ENCODE results near the gene TMEM131.

TMEM131 gene

DNA sequence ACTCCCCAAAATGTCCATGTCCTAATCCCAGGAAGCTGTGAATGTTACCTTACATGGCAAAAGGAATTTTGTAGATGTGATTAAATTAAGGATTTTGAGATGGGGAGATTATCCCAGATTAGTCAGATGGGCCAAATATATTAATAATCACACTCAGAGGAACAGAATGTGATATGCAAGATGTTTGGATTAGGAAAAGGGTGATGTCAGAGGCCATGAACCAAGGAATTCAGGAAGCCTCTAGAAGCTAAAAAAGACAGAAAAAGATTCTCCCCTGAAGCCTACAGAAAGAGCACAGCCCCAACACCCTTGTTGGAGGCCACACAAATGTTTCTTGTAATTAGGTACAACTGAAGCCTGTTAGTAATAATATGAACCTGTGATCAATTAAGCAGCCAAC lies 13.1 kb downstream of the TMEM131 start:
- H3K4me1 ChIP-seq (ENCODE audit: control insufficient read depth in 1 of 2, insufficient read depth in 2 of 2, low read length in 2 of 2): peaks cover 3 to 9% of the 10 kb centered on the region in 2 experiments
- H3K4me2 ChIP-seq (ENCODE audit: low read length): no peak overlapping the region
- no peak overlapping the region for H4K12ac ChIP-seq (ENCODE audit: low read depth, low read length)
- no peak overlapping the region for H3K4me3 ChIP-seq (ENCODE audit: low read depth, low read length)
- H3K79me1 ChIP-seq (ENCODE audit: low read length): no peaks in the 10 kb centered on the region
- H3K27ac ChIP-seq (ENCODE audit: low read depth, low read length): no peak overlapping the region
- no peak overlapping the region for H2BK12ac ChIP-seq (ENCODE audit: low read length)
- no peak overlapping the region for H3K9ac ChIP-seq (ENCODE audit: low read length)
- H4K91ac ChIP-seq (ENCODE audit: low read depth, low read length): no peak overlapping the region
- DNase-seq: no peak
- no peaks in the 10 kb centered on the region for H3K79me2 ChIP-seq (ENCODE audit: control insufficient read depth, insufficient read depth, low read length, poor library complexity)
- no peak overlapping the region for H3K18ac ChIP-seq (ENCODE audit: low read length)
- H2AFZ ChIP-seq (ENCODE audit: insufficient read depth, low read length, poor library complexity): no peak overlapping the region
- no peak overlapping the region for H3K23ac ChIP-seq (ENCODE audit: low read length)
- H2BK5ac ChIP-seq (ENCODE audit: low read depth, low read length, poor library complexity): no peak overlapping the region
- H3K14ac ChIP-seq (ENCODE audit: low read length): no peak overlapping the region
- H2BK120ac ChIP-seq (ENCODE audit: insufficient read depth, low read length, poor library complexity): no peak overlapping the region
- peaks cover 0 to 2% of the 10 kb centered on the region in 2 experiments for H3K36me3 ChIP-seq (ENCODE audit: control insufficient read depth in 1 of 2, insufficient read depth in 2 of 2, low read length in 2 of 2)
- no peak overlapping the region for H2AK5ac ChIP-seq (ENCODE audit: low read length)
- peaks cover 3% of the 10 kb centered on the region for H3K9me3 ChIP-seq (ENCODE audit: insufficient read depth, low read depth, low read length)
- H4K8ac ChIP-seq (ENCODE audit: low read depth, low read length): no peak overlapping the region
- no peaks in the 10 kb centered on the region for H3K27me3 ChIP-seq (ENCODE audit: insufficient read depth, low read length)
- no peak overlapping the region for H3K4ac ChIP-seq (ENCODE audit: low read depth, low read length)

DNA sequence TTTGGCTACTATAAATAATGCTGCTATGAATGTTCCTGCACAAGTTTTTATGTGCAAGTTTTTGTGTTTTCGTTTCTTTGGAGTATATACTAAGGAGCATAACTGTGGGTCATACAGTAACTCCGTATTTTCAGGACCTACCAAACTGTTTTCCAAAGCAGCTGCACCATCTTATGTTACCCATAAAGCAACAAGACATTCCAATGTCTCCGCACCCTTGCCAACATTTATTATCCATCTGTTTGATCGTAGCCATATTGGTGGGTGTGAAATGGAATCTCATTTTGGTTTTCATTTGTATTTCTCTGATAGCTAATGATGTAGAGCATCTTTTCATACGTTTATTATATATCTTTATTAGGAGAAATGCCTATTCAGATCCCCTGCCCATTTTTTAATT lies 13.8 kb downstream of the TMEM131 start:
- Histone ChIP-seq H3K36me3 (ENCODE audit: control insufficient read depth in 1 of 2, insufficient read depth in 2 of 2, low read length in 2 of 2) (peaks cover 0 to 2% of the 10 kb centered on the region in 2 experiments), H3K4ac (ENCODE audit: low read depth, low read length) (no peak overlapping the region), H2AFZ (ENCODE audit: insufficient read depth, low read length, poor library complexity) (no peak overlapping the region), H2BK5ac (ENCODE audit: low read depth, low read length, poor library complexity) (no peak overlapping the region), H3K4me1 (ENCODE audit: control insufficient read depth in 1 of 2, insufficient read depth in 2 of 2, low read length in 2 of 2) (peaks cover 3 to 9% of the 10 kb centered on the region in 2 experiments), H2BK12ac (ENCODE audit: low read length) (no peak overlapping the region), H3K4me3 (ENCODE audit: low read depth, low read length) (no peak overlapping the region), H4K8ac (ENCODE audit: low read depth, low read length) (no peak overlapping the region), H2BK120ac (ENCODE audit: insufficient read depth, low read length, poor library complexity) (no peak overlapping the region), H3K79me2 (ENCODE audit: control insufficient read depth, insufficient read depth, low read length, poor library complexity) (no peaks in the 10 kb centered on the region), H3K9ac (ENCODE audit: low read length) (no peak overlapping the region), H3K18ac (ENCODE audit: low read length) (no peak overlapping the region), H3K4me2 (ENCODE audit: low read length) (no peak overlapping the region), H3K23ac (ENCODE audit: low read length) (no peak overlapping the region), H3K79me1 (ENCODE audit: low read length) (no peaks in the 10 kb centered on the region), H2AK5ac (ENCODE audit: low read length) (no peak overlapping the region), H3K27ac (ENCODE audit: low read depth, low read length) (no peak overlapping the region), H3K14ac (ENCODE audit: low read length) (no peak overlapping the region), H4K91ac (ENCODE audit: low read depth, low read length) (no peak overlapping the region), H3K9me3 (ENCODE audit: insufficient read depth, low read depth, low read length) (peaks cover 3% of the 10 kb centered on the region), H3K27me3 (ENCODE audit: insufficient read depth, low read length) (no peaks in the 10 kb centered on the region), H4K12ac (ENCODE audit: low read depth, low read length) (no peak overlapping the region)
- no CpG with 5 or more reads among the region's 5 CpGs for WGBS (ENCODE audit: extremely low coverage, insufficient coverage, insufficient read length)
- no peak for DNase-seq

DNA sequence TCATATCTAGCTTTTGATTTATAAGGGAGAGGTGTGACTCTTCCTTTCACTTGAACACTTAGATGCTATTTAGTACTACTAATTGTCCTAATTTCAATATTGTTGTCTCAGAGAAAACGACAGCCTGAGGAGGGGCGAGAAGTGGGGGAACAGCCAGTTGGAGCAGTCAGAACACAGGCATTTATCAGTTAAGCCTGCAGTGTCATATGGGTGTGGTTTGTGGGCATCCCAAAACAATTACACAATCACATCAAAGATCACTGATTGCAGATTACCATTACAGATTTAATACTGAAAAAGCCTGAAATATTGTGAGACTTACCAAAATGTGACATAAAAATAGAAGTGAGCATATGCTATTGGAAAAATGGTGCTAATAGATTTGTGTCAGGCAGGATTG lies 15.8 kb downstream of the TMEM131 start:
- H3K14ac ChIP-seq (ENCODE audit: low read length): no peak overlapping the region

DNA sequence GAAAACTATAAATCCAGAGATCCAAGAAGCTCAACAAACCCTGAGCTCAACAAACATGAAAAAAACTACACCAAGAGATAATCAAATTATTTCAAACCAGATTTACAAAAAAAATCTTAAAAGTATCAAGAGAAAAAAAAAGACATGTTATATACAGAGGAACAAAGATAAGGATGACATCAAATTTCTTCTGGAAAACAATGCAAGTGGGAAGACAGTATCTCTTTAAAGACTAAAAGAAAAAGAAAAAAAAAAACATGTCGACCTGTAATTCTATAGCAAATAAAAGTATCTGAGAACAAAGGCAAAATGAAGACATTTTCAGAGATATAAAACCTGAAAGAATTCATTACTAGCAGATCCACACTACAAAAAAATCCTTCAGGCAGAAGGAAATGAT lies 21.3 kb downstream of the TMEM131 start:
- Histone ChIP-seq H3K23ac (ENCODE audit: low read length) (no peak overlapping the region), H3K27ac (ENCODE audit: low read depth, low read length) (no peak overlapping the region)
- no CpG with 5 or more reads among the region's 1 CpG for WGBS (ENCODE audit: extremely low coverage, insufficient coverage, insufficient read length)

More for the DNA sequence above, 15.8 kb downstream of the TMEM131 start:
- Histone ChIP-seq H2AK5ac (ENCODE audit: low read length) (no peak overlapping the region), H3K4me3 (ENCODE audit: low read depth, low read length) (no peak overlapping the region), H3K18ac (ENCODE audit: low read length) (no peak overlapping the region), H3K79me1 (ENCODE audit: low read length) (no peaks in the 10 kb centered on the region), H3K9ac (ENCODE audit: low read length) (no peak overlapping the region), H4K12ac (ENCODE audit: low read depth, low read length) (no peak overlapping the region), H2BK120ac (ENCODE audit: insufficient read depth, low read length, poor library complexity) (no peak overlapping the region), H3K27me3 (ENCODE audit: insufficient read depth, low read length) (no peaks in the 10 kb centered on the region), H3K36me3 (ENCODE audit: control insufficient read depth in 1 of 2, insufficient read depth in 2 of 2, low read length in 2 of 2) (peaks cover 0 to 2% of the 10 kb centered on the region in 2 experiments), H2BK5ac (ENCODE audit: low read depth, low read length, poor library complexity) (no peak overlapping the region), H3K27ac (ENCODE audit: low read depth, low read length) (no peak overlapping the region), H4K8ac (ENCODE audit: low read depth, low read length) (no peak overlapping the region), H3K4ac (ENCODE audit: low read depth, low read length) (no peak overlapping the region), H3K9me3 (ENCODE audit: insufficient read depth, low read depth, low read length) (peaks cover 3% of the 10 kb centered on the region), H3K4me2 (ENCODE audit: low read length) (no peak overlapping the region), H2AFZ (ENCODE audit: insufficient read depth, low read length, poor library complexity) (no peak overlapping the region), H4K91ac (ENCODE audit: low read depth, low read length) (no peak overlapping the region), H3K4me1 (ENCODE audit: control insufficient read depth in 1 of 2, insufficient read depth in 2 of 2, low read length in 2 of 2) (peaks cover 3 to 9% of the 10 kb centered on the region in 2 experiments), H3K23ac (ENCODE audit: low read length) (no peak overlapping the region), H3K79me2 (ENCODE audit: control insufficient read depth, insufficient read depth, low read length, poor library complexity) (no peaks in the 10 kb centered on the region), H2BK12ac (ENCODE audit: low read length) (no peak overlapping the region)
- no CpG with 5 or more reads among the region's 2 CpGs for WGBS (ENCODE audit: extremely low coverage, insufficient coverage, insufficient read length)
- no peak for DNase-seq

More for the DNA sequence above, 21.3 kb downstream of the TMEM131 start:
- no peak overlapping the region for H3K14ac ChIP-seq (ENCODE audit: low read length)
- H2AFZ ChIP-seq (ENCODE audit: insufficient read depth, low read length, poor library complexity): no peak overlapping the region
- peaks cover 0 to 3% of the 10 kb centered on the region in 2 experiments for H3K4me1 ChIP-seq (ENCODE audit: control insufficient read depth in 1 of 2, insufficient read depth in 2 of 2, low read length in 2 of 2)
- no peaks in the 10 kb centered on the region for H3K79me2 ChIP-seq (ENCODE audit: control insufficient read depth, insufficient read depth, low read length, poor library complexity)
- H3K4ac ChIP-seq (ENCODE audit: low read depth, low read length): no peak overlapping the region
- no peaks in the 10 kb centered on the region for H3K79me1 ChIP-seq (ENCODE audit: low read length)
- no peak overlapping the region for H4K12ac ChIP-seq (ENCODE audit: low read depth, low read length)
- no peak overlapping the region for H3K9ac ChIP-seq (ENCODE audit: low read length)
- H2AK5ac ChIP-seq (ENCODE audit: low read length): no peak overlapping the region
- H3K9me3 ChIP-seq (ENCODE audit: insufficient read depth, low read depth, low read length): peaks cover 5% of the 10 kb centered on the region
- no peak overlapping the region for H3K4me3 ChIP-seq (ENCODE audit: low read depth, low read length)
- no peak for DNase-seq
- no peak overlapping the region for H3K4me2 ChIP-seq (ENCODE audit: low read length)
- H3K36me3 ChIP-seq (ENCODE audit: control insufficient read depth in 1 of 2, insufficient read depth in 2 of 2, low read length in 2 of 2): peaks cover 0 to 4% of the 10 kb centered on the region in 2 experiments
- H4K8ac ChIP-seq (ENCODE audit: low read depth, low read length): no peak overlapping the region
- no peak overlapping the region for H2BK12ac ChIP-seq (ENCODE audit: low read length)
- no peak overlapping the region for H3K18ac ChIP-seq (ENCODE audit: low read length)
- no peak overlapping the region for H2BK120ac ChIP-seq (ENCODE audit: insufficient read depth, low read length, poor library complexity)
- H3K27me3 ChIP-seq (ENCODE audit: insufficient read depth, low read length): no peaks in the 10 kb centered on the region
- no peak overlapping the region for H2BK5ac ChIP-seq (ENCODE audit: low read depth, low read length, poor library complexity)
- no peak overlapping the region for H4K91ac ChIP-seq (ENCODE audit: low read depth, low read length)
